SHP77 (cell line): ENCODE measurements around the gene SYNE1.

Experiments used
- DNase-seq, 2 experiments: peaks; one replicate each; lab custom pipeline; 2025; lab: John Stamatoyannopoulos, UW

SYNE1 gene

DNA sequence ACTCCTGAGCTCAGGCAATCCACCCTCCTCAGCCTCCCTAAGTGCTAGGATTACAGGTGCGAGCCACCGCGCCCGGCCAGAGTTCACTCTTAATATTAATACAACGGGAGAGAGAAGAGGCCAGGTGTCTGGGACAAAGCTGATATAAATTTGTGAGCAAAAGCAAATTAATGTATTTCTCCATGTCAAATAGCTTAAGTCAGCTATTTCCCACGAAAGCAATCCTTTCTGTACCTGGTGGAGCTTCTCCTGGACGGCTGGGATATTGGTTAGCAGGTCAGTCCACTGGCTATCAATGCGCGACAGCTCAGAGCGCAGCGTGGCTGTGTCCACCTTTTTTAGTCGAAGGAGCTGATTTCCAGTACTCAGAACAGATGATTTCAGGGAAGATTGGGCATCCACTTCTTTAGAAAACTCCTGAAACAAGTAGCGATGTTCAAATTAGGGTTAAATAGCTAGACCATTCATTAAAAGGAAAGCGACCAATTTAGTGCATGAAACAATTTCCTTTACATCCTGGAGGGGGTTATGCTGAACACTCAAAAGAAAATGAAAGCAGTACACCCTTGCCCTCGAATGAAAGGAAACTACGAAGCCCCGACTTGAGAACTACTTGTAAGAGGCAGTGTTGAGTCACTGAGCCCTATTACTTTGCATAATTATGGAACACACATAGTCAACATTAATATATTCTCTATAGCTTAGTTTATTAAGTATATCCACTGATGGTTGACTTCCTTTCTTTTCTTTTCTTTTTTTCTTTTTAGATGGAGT, 403.4 kb downstream of the SYNE1 start:
- DNase-seq: no peak

DNA sequence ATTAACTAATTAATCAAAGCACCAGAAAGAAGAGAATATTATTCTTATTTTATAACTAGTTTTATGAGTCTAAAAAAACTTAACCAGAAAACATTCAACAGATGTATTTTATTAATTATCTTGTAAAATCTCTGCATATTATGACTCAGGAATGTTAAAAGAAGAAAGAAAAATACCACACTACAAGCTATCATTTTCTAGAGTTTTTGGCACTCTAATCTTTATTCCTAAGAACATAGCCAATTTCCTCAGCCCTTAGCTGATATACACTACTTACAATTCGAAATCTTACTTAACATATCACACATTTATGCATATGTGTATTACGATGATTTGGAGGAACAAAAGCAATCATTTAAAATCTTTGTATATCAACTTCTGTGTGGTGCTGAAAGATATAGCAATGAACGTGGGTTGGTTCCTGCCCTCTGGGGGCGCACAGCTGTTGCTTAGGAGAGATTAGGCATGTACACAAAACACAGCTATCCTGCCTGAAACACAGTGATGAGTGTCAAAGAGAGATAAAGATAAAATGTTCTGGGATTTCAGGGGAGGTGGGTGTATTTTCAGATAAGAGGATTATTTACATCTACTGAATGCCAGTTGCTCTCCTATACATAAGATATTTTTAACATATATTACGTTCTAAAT, 404.5 kb downstream of the SYNE1 start:
- DNase-seq: no peak

DNA sequence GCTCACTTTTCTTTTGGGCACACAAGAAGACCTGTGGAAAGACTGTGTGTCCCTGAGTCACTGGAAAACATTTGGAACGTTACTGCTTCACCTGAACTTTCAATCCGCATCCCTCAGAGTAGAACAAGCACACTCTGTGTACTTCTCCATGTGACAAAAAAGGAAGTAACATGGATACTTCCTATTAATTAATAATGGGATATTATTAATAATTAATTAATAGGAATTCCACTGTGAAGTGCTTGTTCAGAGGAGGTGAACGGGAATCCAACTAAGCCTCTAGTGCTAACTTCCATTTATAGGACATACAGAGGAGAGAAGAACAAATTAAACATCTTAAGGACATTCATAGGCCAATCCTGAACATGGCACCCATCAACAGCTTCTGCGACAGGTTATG, 407.8 kb downstream of the SYNE1 start:
- no peak for DNase-seq

DNA sequence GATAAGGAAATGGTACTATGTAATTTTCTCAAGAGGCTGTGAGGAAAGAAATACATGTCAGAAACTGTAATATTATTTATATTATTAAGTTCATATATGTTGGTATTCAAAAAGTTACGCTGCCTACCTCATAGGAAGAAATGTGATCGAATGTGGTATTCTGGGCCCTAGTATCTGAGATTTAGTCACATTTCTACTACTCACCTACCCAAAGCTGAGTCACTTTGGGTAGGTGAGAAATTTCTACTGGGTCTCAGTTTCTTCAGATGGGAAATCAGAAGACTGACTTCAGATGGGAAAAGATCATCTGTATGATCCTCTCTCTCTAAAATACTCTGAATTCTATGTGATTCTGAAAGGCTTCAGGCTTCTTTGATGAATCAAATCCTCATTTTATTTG, 411.0 kb downstream of the SYNE1 start:
- DNase-seq: no peak

DNA sequence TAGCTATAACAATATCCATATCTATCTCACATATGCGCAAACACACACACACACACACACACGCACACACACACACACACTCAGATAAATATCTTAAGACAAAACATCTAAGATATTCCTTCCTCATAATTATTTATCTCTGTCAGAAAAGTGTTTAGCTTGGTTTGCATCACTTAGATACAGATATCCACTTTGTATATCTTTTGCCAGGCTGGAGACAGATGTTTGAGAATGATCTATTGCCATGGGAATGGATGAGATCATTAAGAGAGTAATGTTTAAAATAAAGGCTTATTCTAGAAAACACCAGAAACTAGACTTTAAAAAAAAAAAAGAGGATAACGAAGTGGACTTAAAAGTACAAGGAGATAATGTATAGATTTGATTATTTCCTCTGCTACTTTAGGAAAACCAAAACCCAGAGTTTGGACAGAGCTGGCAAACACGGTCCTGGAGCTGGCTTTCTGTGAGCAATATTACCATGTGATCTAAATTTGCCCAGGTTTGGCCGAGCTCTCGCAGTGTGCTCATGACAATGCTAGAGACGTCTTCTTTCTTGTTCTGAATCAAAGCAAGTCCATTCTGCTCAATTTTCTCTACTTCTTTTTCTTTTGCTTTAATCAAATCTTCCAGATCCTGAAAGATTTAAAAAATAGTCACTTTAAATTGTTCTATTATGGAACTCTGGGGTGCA, 411.8 kb downstream of the SYNE1 start:
- DNase-seq: no peak

DNA sequence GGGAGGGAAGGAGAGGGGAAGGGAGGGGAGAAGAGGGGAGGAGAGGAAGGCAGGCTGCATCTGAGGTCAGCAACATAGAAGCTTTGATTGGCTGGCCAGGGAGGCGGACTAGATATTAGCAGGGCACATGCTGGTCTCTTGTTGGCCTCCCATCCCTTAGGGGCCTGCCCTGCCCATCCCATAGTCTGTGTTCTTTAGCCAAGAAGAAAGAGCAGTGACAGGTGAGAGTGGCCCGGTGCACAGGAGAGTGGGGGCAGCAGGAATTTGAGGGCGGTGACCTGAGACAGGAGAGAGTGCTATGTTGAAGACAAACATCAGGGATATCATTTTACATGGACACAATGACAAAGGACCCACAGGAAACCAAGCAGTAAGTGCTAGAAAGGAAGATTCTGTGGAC, 413.5 kb downstream of the SYNE1 start:
- DNase-seq: no peak

DNA sequence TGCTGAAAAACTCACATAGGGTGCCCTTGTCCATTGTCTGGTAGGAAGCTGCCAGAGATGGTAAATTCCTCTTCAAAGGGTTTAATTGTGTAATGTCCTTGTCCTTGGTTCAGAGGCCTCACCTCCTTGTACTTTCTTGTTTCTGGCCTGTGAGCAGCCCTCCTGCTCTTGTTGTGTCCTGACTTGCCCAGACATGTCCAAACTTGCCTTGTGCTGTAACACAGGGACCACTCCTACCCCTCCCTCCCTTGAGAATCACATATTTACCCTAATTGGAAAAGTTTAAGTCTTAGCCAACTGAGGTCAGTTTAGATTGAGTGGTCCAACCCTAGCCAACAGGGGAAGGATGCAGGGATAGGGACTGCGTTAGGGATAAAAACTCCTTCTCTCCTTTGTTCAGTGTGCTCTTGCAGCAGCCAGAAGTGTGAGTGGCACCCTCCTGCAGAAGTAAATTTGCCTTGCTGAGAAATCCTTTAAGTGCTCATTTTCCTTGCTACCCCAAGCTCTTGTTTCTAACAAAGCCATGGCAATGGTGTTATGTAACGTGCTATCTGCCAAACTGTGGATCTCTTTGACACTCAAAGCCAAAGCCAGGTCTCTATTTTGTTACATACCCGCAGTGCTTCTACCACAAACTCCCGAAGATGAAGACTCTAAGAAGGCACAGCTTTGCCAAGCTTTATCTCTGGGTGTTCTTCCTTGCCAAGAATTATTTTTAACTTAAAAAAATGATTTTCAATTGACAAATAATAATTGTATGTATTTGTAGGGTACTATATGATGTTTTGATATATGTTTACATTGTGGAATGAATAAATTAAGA, 415.1 kb downstream of the SYNE1 start:
- no peak for DNase-seq

DNA sequence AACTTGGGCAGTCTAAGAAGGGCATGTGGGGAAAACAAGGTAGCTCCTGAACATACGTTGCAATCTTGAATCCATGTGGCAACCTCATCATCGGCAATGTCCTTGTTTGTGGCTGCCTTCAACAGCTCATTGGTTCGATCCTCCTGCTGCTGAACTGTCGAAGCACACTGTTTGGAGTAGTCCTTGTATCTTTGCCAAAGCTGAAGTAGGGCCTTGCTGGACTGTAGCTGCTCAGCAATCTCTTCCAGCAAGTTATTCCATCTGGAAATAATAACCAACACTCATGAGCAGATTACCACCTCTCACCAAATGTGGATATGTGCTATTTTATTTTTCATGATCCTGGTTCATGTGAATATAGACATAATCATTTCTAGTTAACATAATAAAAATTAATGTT, 416.4 kb downstream of the SYNE1 start:
- no peak for DNase-seq

DNA sequence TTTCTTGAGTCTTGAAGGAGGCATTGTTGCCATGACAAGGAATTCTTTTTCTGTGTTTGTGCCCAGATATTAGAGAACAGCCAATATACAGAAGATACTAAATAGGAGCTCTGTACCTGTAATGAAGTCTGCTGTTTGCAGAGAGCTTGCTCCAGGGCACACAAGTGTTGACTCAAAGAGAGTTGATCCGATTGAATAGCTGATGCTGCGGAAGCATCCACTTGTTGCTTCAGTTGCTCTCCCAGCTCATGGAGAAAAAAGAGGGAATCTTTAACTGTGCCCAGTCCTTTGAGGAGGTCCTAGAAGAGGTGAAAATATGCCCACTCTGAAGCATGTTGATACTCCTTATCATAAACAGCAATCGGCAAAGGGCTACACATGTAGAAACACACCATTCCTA, 418.3 kb downstream of the SYNE1 start:
- DNase-seq: no peak

DNA sequence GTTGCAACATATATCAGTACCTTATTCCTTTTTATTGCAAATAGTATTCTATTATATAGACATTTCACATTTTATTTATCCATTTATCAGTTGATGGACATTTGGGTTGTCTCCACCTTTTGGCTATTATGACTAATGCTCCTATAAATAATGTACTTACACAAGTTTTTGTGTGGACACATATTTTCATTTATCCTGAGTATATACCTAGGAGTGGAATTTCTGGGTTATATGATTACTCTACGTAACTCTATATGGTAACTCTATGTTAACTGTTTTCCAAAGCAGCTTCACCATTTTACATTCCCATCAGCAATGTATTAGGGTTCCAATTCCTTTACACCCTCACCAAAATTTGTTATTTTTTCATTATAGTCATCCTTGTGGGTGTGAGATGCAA, 424.7 kb downstream of the SYNE1 start:
- no peak for DNase-seq

DNA sequence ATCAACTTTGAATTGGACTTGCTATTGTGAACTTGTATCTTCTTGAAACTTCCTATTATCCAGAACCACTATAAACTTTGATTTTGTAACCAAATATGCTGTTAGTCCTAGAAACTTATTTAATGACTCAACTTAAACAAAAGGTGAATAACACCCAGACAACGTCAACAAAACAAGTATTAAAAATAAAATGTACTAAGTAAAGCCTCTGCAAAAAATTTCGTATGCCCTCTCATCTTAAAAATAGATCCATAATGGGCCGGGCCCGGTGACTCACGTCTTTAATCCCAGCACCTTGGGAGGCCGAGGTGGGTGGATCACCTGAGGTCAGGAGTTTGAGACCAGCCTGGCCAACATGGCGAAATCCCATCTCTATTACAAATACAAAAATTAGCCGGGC, 428.0 kb downstream of the SYNE1 start:
- DNase-seq: no peak

DNA sequence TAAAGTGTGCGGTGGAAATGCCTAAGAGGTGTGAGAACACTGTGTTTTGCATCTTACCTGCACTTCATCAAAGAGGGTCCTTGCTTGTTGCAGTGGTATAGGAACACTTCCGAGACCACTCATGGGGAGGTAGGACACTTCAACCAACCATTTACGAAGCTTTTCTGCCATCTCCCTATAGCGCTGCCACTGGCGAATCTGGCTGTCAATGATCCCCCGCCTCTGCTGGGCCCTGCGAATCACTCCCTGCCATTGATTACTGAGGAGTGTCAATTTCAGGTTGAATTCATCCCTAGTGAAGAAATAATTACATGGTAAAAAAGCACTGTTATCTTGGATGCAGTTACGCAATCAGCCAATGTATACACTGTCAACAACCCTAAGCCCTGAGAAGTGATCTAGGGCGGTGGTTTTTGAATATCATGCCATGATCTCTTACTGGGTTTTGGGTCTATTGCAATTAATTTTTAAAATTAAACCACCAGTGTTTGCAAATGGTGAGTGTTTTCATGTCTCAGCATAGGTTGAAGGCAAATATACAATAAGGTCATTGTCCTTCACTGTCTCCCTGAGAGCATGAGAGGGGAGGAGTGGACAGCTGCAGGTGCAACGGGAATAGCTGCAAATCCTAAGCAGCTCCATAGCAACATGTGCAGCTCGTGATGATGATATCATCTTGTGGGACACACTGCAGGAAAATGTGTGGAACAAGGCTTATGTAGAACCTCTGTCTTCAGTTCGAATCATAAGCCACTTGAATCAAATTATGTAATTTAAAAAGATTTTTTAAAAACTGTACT, 429.0 kb downstream of the SYNE1 start:
- peak; percentile 65 to 80 for DNase-seq

DNA sequence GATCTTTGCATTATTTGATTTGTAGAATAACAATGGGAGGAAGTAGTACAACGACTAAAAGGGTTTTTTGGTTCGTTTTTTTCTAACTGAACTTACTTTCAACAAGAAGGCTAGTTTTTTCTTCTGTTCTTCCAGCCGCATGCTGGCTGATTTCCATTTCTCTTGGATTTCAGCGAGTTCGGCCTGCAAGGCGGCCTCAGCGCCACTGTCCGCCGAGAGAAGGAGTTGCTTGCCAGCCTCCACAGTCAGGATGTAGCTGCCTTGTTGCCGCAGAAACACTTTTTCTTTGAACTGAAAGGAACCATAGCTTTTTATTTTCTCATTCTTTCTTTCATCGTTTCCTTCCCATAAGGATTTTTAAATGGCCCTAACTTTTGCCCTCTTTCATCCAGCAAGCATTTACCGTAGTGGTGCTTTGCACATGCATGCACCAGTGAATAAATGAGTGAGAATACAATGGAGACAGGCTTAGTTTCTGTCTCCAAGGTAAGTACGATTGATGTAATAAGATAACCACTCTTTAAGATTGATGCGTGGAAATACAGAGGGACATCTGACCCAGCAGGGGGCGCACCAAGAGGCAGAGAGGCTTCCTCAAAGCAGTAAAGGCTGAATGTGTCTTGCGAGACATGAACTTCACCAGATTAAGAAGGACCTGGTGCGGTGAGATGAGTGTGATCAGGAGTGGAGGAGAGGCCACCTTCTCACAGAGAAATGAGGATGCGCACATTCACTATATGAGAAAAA, 430.9 kb downstream of the SYNE1 start:
- no peak for DNase-seq

DNA sequence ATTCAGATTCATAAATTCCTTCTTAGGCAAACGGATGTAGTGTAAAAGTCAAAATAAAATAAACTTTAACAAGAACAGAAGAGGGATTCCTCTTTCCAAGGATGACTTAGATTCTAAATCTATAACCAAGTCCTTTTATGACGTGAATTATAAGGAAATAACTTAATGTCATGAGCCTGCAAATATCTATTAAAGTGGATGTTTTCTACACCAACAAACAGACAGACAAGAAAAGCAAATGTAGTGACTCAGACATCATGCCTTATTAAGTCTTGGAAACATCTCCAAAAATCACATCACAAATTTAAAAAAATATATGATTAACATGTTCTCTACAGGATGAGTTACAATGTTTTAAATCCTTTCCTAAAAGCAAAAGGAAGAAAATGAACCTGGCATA, 432.6 kb downstream of the SYNE1 start:
- DNase-seq: no peak

DNA sequence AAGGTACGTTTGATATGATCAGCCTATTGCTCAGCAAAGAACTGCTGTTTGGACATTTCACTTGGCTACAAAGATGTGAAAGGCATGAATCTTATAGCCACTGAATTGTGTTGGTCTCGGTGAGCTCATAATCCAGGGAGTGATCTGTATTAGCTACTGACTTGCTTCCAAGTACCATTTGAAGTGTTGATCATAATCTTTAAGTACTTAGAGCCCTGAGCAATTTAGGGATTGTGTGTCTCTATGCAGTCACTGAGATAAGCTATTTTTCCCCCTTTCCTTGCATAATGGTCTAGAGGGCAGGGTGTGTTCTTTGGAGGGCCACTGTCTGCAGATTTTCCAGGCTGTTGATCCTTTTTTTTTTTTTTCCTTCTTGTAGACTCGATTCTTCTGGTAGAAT, 436.0 kb downstream of the SYNE1 start:
- no peak for DNase-seq

DNA sequence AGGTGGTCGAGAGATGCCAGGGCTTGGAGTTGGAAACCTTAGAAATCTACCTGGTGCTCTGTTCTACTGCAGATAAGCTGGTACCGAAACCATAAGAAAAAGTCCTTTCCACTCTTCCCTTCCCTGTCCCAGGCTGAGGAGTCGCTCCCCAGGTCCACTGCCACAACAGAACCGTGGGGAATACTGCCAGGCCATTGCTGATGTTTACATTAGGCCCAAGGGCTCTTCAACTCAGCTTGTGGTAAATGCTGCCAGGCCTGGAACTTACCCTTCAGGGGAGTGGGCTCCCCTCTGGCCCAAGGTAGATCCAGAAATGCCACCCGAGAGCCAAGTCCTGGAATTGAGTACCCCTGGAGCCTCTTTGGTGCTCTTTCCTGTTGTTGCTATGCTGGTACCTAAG, 441.3 kb downstream of the SYNE1 start:
- DNase-seq: no peak

DNA sequence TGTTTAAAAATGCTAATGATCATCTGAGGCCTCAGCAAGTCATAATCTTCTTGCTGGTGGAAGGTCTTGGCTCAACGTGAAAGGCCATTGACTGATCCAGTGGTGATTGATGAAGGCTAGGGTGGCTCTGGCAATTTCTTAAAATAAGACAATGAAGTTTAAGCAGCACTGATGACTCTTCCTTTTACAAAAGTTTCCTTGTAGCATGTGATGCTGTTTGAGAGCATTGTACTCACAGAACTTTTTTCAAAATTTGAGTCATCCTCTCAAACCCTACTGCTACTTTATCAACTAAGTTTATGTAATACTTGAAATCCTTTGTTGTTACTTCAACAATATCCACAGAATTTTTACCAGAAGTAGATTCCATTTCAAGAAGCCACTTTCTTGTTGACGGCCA, 447.4 kb downstream of the SYNE1 start:
- no peak for DNase-seq

DNA sequence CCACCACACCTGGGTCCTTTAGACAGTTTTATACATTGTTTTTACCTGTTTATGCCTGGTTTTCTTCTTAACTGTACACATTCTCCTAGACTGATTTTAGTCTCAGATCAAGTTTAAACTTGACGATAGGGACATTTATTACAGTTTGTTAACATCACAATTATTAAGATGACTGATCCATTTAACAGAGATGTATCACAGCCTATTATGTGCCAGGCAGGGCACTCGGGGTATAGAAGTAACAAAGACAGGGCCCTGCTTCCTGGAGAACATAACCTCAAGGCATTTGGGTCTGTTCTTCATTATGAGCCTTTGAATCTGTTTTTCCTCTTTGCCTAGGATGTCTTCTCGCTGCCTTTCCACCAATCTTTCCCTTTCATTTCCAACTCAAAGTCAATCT, 449.2 kb downstream of the SYNE1 start:
- no peak for DNase-seq

DNA sequence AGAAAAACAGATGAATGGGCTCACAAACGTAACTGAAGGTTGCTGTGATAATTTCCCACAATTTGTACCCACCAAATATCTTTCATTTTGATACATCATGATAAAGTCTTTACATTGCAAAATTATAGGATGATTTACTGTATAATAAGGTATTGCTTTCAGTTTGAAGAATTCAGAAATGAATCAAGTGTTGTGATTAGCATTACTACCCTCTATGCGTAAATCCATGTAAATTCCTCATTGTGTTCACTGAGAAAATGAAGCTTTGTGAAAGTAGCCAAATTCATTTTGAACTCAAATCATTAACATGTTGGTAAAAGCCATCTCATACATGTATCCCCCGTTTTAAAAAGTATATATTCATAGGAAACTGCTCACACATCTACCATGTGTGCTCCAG, 450.3 kb downstream of the SYNE1 start:
- DNase-seq: no peak

DNA sequence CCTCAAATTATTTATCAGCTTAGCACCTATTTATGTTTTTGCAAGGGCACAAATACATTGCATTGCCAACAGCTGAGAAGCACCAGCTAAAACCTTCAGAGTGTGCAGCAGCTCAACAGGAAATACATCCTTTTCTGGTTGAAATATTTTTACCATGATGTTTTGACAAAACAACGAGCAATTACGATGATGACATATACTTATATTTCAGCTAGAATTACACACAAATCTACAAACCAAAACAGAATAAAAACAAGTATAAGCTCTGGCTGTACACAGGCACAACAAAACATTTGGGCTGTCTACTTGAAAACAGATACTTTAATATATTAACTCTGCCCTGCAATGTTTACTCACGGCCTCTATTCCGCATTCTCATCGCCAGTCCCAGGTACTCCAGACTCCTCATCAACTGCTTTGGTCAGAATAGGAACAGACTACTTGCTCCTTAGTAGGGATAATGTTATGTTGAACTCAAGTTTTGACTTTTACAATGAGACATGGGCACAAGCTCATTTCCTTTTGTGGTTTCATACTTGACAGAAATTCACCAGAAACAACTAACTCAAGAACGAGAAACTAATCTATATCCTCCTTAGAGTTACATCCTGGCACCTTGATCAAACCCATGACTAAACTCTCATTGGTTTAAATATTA, 452.1 kb downstream of the SYNE1 start:
- no peak for DNase-seq
